GM12875 (cell line): Measurements from ENCODE around the gene CLTB.

Experiments
- H3K4me3 ChIP-seq: one replicate; pipeline ENCODE4 v1.5.1; 2011; ENCODE audit warnings: low read depth, low read length, control low read depth
- CTCF ChIP-seq: IDR thresholded peaks from 2 replicates; pipeline ENCODE4 v1.5.1; 2011; ENCODE audit warnings: low read depth, mild to moderate bottlenecking, control low read depth, inconsistent platforms, low read length, moderate library complexity, borderline replicate concordance; ENCODE audit not compliant: insufficient read depth

The CLTB gene

GRCh38 chr5:176415952-176416924 is at the start of gene CLTB:
Gene CLTB (minus strand): TSS chr5:176416539. CDS start chr5:176416363, 176 bp downstream.
- TF ChIP-seq CTCF: peak; percentile 89
- peak within 1 kb of the TSS; percentile 87 for H3K4me3 ChIP-seq

- H3K4me3 ChIP-seq: no peak overlapping the region
- no peak for TF ChIP-seq CTCF
Observed at GRCh38 chr5:176463113-176463764, 46.9 kb upstream of the CLTB start.

GRCh38 chr5:176461349-176461748 is 45.0 kb upstream of the CLTB start:
- H3K4me3 ChIP-seq: no peak overlapping the region
- no peak for TF ChIP-seq CTCF

GRCh38 chr5:176458904-176459561 is 42.7 kb upstream of the CLTB start:
- no peak for TF ChIP-seq CTCF
- no peak overlapping the region for H3K4me3 ChIP-seq

GRCh38 chr5:176454724-176455394 is 38.5 kb upstream of the CLTB start:
- TF ChIP-seq CTCF: no peak
- no peak overlapping the region for H3K4me3 ChIP-seq

- no peak for TF ChIP-seq CTCF
- no peak overlapping the region for H3K4me3 ChIP-seq
Observed at GRCh38 chr5:176450077-176450476, 33.7 kb upstream of the CLTB start.
